ENCODE measurements around the gene AQP3.
"Not testable (repeated sequence)": the region's sequence is repeated elsewhere in the genome, so short reads cannot be mapped to it uniquely, and the experiment has no call there.

The AQP3 gene

GRCh38 chr9:33426843-33427293, 20.5 kb downstream of the AQP3 start:
- DNase-seq (ENCODE audit: extremely low spot score): no peak
- CTCF ChIA-PET: no interaction called here

DNA sequence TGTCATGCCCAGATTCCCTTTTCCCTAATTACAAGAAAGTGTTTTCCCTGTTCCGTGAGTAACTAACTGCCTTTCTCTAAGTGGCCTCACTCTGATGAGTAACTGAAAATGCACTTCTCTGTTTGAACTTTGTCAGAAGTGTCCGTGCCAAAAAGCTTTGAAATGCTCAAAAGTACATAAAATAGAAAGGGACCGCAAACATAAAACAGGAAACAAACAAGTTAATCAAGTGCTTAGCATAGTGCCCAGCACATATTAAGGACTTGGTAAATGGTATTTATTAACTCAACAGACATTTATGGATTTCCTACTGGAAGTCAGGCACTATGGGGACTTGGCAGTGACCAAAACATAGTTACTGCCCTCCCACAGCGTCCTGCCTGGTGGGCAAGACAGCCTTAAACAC, 22.3 kb downstream of the AQP3 start:
- no peak for DNase-seq (ENCODE audit: extremely low spot score)
- TF ChIP-seq ZNF384 (IDR thresholded peaks at IDR 0.05) (no peak), FOXM1 (IDR thresholded peaks at IDR 0.05; ENCODE audit: borderline replicate concordance) (no peak), L3MBTL2 (conservative IDR thresholded peaks at IDR 0.05) (no peak), CTBP1 (IDR thresholded peaks at IDR 0.05; ENCODE audit: borderline replicate concordance) (no peak), FOXA1 (IDR thresholded peaks at IDR 0.05) (no peak), FOXK2 (IDR thresholded peaks at IDR 0.05) (no peak), HDGF (IDR thresholded peaks at IDR 0.05; ENCODE audit: borderline replicate concordance) (no peak), SUZ12 (IDR thresholded peaks at IDR 0.05) (no peak), SP1 (IDR thresholded peaks at IDR 0.05) (no peak), NFRKB (IDR thresholded peaks at IDR 0.05) (no peak), TARDBP (IDR thresholded peaks at IDR 0.05) (no peak), BHLHE40 (IDR thresholded peaks at IDR 0.05; ENCODE audit: borderline replicate concordance) (no peak)
- TF ChIP-seq, protein P1, sequence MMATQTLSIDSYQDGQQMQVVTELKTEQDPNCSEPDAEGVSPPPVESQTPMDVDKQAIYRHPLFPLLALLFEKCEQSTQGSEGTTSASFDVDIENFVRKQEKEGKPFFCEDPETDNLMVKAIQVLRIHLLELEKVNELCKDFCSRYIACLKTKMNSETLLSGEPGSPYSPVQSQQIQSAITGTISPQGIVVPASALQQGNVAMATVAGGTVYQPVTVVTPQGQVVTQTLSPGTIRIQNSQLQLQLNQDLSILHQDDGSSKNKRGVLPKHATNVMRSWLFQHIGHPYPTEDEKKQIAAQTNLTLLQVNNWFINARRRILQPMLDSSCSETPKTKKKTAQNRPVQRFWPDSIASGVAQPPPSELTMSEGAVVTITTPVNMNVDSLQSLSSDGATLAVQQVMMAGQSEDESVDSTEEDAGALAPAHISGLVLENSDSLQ (IDR thresholded peaks at IDR 0.05): no peak
- ChIA-PET CTCF (no interaction called here), POLR2A (no interaction called here)

More at GRCh38 chr9:33426843-33427293, 20.5 kb downstream of the AQP3 start:
- POLR2A ChIA-PET: no interaction called here
- TF ChIP-seq SUZ12 (IDR thresholded peaks at IDR 0.05): no peak
- TF ChIP-seq, protein P1 (IDR thresholded peaks at IDR 0.05): no peak
- no peak for TF ChIP-seq LEF1 (IDR thresholded peaks at IDR 0.05; ENCODE audit: borderline replicate concordance)
- TF ChIP-seq TARDBP (IDR thresholded peaks at IDR 0.05): no peak
- no peak for TF ChIP-seq ARNT (IDR thresholded peaks at IDR 0.05)
- no peak for TF ChIP-seq NFRKB (IDR thresholded peaks at IDR 0.05)
- TF ChIP-seq HDGF (IDR thresholded peaks at IDR 0.05; ENCODE audit: borderline replicate concordance): no peak
- TF ChIP-seq ELF4 (IDR thresholded peaks at IDR 0.05): no peak
- TF ChIP-seq FOXK2 (IDR thresholded peaks at IDR 0.05): no peak
- no peak for TF ChIP-seq CTBP1 (IDR thresholded peaks at IDR 0.05; ENCODE audit: borderline replicate concordance)
- TF ChIP-seq L3MBTL2 (conservative IDR thresholded peaks at IDR 0.05): no peak

GRCh38 chr9:33424492-33424891, 22.9 kb downstream of the AQP3 start:
- POLR2A ChIA-PET; CTCF ChIA-PET; DNase-seq (ENCODE audit: extremely low spot score): not testable (repeated sequence)

GRCh38 chr9:33424043-33424442, 23.4 kb downstream of the AQP3 start:
- POLR2A ChIA-PET; DNase-seq (ENCODE audit: extremely low spot score); CTCF ChIA-PET: not testable (repeated sequence)

GRCh38 chr9:33419708-33420303, 27.6 kb downstream of the AQP3 start:
- no peak for DNase-seq (ENCODE audit: extremely low spot score)
- no peak for TF ChIP-seq NFRKB (IDR thresholded peaks at IDR 0.05)
- TF ChIP-seq ELF4 (IDR thresholded peaks at IDR 0.05): no peak
- TF ChIP-seq L3MBTL2 (conservative IDR thresholded peaks at IDR 0.05): no peak
- no peak for TF ChIP-seq SUZ12 (IDR thresholded peaks at IDR 0.05)
- no peak for TF ChIP-seq SP1 (IDR thresholded peaks at IDR 0.05)
- no peak for TF ChIP-seq BHLHE40 (IDR thresholded peaks at IDR 0.05; ENCODE audit: borderline replicate concordance)
- no peak for TF ChIP-seq FOXA1 (IDR thresholded peaks at IDR 0.05)
- TF ChIP-seq ARNT (IDR thresholded peaks at IDR 0.05): no peak
- no peak for TF ChIP-seq ZNF384 (IDR thresholded peaks at IDR 0.05)
- no peak for TF ChIP-seq LEF1 (IDR thresholded peaks at IDR 0.05; ENCODE audit: borderline replicate concordance)
- no peak for TF ChIP-seq TARDBP (IDR thresholded peaks at IDR 0.05)
- TF ChIP-seq FOXM1 (IDR thresholded peaks at IDR 0.05; ENCODE audit: borderline replicate concordance): no peak
- no peak for TF ChIP-seq FOXK2 (IDR thresholded peaks at IDR 0.05)
- TF ChIP-seq, protein P1 (IDR thresholded peaks at IDR 0.05): no peak
- no peak for TF ChIP-seq HDGF (IDR thresholded peaks at IDR 0.05; ENCODE audit: borderline replicate concordance)
- TF ChIP-seq CTBP1 (IDR thresholded peaks at IDR 0.05; ENCODE audit: borderline replicate concordance): no peak
- ChIA-PET CTCF (no interaction called here), POLR2A (no interaction called here)

GRCh38 chr9:33418090-33418489, 29.3 kb downstream of the AQP3 start:
- TF ChIP-seq ZNF384 (IDR thresholded peaks at IDR 0.05): no peak
- no peak for TF ChIP-seq BHLHE40 (IDR thresholded peaks at IDR 0.05; ENCODE audit: borderline replicate concordance)
- no peak for TF ChIP-seq LEF1 (IDR thresholded peaks at IDR 0.05; ENCODE audit: borderline replicate concordance)
- TF ChIP-seq, protein P1 (IDR thresholded peaks at IDR 0.05): no peak
- no peak for TF ChIP-seq ELF4 (IDR thresholded peaks at IDR 0.05)
- no peak for TF ChIP-seq SP1 (IDR thresholded peaks at IDR 0.05)
- no peak for TF ChIP-seq SUZ12 (IDR thresholded peaks at IDR 0.05)
- no peak for TF ChIP-seq L3MBTL2 (conservative IDR thresholded peaks at IDR 0.05)
- TF ChIP-seq FOXM1 (IDR thresholded peaks at IDR 0.05; ENCODE audit: borderline replicate concordance): no peak
- TF ChIP-seq HDGF (IDR thresholded peaks at IDR 0.05; ENCODE audit: borderline replicate concordance): no peak
- no peak for TF ChIP-seq TARDBP (IDR thresholded peaks at IDR 0.05)
- no peak for TF ChIP-seq FOXA1 (IDR thresholded peaks at IDR 0.05)
- no peak for DNase-seq (ENCODE audit: extremely low spot score)
- ChIA-PET POLR2A (no interaction called here), CTCF (interaction anchor here (1.1 kb wide), 1 partner anchor 35 kb away, joined by 3 read pairs; no protein-coding TSS in a partner anchor)
